ENCODE results near the gene HIPK3.

The HIPK3 gene

GRCh38 chr11:33388793-33389525 is 131.8 kb downstream of the HIPK3 start:
- no peak for DNase-seq (ENCODE audit: low read depth)
- TF ChIP-seq MYC (IDR thresholded peaks at IDR 0.05; ENCODE audit: low read depth, low read length) (no peak), CTCF (IDR thresholded peaks at IDR 0.05; ENCODE audit: low read depth, low read length) (no peak), MAX (IDR thresholded peaks at IDR 0.05; ENCODE audit: low read depth, low read length) (no peak), POLR2A (IDR thresholded peaks at IDR 0.05; ENCODE audit: extremely low read depth, insufficient read length) (no peak)
- H3K4me3 ChIP-seq (ENCODE audit: low read depth, low read length): no peak overlapping the region

DNA sequence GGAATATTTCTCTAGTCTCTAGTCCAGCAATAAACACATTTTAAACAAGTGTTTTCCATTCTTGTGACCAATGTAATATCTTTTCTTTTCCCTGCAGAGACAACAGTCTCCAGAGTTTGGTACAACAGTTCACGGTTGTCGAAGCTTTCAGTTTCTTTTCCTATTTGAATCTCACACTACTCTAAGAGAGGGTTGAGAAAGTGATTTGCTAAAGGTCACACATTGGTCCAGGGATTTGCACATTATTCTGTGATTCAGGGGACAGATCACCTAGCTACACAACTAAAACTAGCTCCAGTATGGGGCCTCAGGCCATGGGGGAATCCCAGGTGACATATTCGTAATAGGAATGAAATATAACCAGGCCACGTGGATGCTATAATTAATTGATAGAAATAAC is 132.5 kb downstream of the HIPK3 start:
- no peak overlapping the region for H3K4me3 ChIP-seq (ENCODE audit: low read depth, low read length)

DNA sequence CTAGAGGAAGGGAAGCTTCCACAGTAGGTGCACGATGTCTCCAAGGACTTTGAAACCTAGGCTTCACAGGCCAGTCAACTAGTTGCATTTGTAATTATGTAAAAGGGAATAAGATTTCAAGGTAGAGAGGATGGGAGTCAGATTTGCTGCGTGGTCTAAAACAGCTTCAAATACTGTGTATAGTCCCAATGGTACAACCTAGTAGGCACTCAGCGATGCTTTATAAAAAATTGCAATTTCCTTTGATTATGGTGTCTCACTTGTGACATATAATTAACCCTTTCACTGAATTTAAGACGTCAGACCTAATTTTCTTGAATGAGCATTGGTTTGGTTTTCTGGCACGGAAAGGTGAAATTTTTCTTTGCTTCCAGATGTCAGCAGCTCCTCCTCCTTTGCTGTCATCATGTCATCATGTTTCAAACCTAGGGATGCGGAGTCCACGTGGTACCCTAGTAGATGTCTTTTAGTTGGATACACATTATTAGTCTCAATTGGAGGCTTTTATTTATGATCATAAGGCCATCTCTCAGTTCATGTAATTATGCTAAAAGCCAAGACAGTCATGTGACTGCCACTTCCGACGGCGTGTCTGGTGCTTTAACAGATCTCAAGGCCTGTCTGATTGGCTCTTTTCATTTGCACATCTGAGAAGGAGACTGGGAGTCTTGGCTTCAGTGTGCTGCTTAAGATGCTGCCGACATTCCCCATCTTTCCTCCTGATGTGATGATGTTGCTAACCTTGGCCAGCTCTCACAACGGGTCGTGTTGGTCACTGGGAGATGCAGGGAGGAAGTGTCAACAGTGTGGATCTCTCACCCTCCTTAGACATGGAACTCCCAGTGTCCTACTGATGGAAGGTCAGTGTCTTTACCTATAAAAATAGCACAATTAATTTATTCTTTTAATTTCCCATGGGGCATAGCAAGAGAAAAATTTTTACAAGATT is 134.0 kb downstream of the HIPK3 start:
- TF ChIP-seq MAX (IDR thresholded peaks at IDR 0.05; ENCODE audit: low read depth, low read length): no peak
- TF ChIP-seq POLR2A (IDR thresholded peaks at IDR 0.05; ENCODE audit: extremely low read depth, insufficient read length): no peak

More for the DNA sequence above, 132.5 kb downstream of the HIPK3 start:
- TF ChIP-seq MYC (IDR thresholded peaks at IDR 0.05; ENCODE audit: low read depth, low read length) (no peak), POLR2A (IDR thresholded peaks at IDR 0.05; ENCODE audit: extremely low read depth, insufficient read length) (no peak), MAX (IDR thresholded peaks at IDR 0.05; ENCODE audit: low read depth, low read length) (no peak), CTCF (IDR thresholded peaks at IDR 0.05; ENCODE audit: low read depth, low read length) (no peak)
- DNase-seq (ENCODE audit: low read depth): no peak

DNA sequence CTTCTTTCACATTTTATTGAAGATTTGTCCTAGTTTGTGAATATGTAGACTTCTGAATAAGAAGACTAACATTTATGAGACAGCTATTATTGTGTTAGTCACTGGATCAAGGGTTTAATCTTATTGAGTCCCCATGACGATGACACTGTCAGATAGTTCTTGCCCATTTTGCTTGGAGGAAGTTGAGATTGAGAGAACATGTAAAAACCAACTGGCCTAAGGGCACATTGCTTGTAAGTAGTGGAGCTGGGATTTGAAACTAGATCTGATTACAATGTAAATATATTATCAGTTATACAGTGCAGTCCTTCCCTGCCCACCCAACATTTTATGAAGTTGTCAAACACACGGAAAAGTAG is 134.7 kb downstream of the HIPK3 start:
- no peak overlapping the region for H3K4me3 ChIP-seq (ENCODE audit: low read depth, low read length)
- TF ChIP-seq MYC (IDR thresholded peaks at IDR 0.05; ENCODE audit: low read depth, low read length) (no peak), POLR2A (IDR thresholded peaks at IDR 0.05; ENCODE audit: extremely low read depth, insufficient read length) (no peak), CTCF (IDR thresholded peaks at IDR 0.05; ENCODE audit: low read depth, low read length) (no peak), MAX (IDR thresholded peaks at IDR 0.05; ENCODE audit: low read depth, low read length) (no peak)
- no peak for DNase-seq (ENCODE audit: low read depth)

More for the DNA sequence above, 134.0 kb downstream of the HIPK3 start:
- no peak overlapping the region for H3K4me3 ChIP-seq (ENCODE audit: low read depth, low read length)
- DNase-seq (ENCODE audit: low read depth): no peak

DNA sequence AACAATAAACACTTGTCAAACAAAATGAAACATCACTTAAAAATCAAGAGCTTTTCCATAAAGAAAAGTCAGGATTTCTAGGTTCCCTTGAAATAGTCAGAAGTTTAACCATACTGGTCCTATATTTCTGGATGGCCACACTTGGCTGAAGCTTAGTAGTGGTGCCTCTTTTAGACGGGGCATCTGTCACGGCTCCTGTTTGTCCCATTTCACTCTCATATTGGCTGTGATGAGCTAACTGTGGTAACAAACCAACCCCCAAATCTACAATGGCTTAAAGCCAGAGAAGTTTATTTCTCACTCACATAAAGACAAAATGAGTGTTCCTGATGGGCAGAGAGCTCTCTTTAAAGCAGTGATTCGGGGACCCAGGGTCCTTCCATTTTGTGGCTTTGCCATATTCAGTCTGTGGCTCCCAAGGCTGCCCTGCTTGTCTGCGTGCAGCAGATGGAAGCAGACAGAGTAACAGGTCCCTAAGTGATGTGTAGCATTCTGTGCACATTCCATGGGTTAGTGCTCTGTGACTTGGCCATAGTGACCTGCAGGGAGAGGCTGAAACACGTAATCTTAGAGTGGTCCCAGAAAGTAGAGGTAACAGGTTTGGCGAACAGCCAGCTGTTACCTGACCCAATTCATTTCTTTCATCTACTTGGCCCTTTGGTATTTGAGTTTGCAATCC is 137.4 kb downstream of the HIPK3 start:
- no peak overlapping the region for H3K4me3 ChIP-seq (ENCODE audit: low read depth, low read length)
- no peak for TF ChIP-seq MAX (IDR thresholded peaks at IDR 0.05; ENCODE audit: low read depth, low read length)
- no peak for TF ChIP-seq MYC (IDR thresholded peaks at IDR 0.05; ENCODE audit: low read depth, low read length)
- no peak for TF ChIP-seq CTCF (IDR thresholded peaks at IDR 0.05; ENCODE audit: low read depth, low read length)
- no peak for TF ChIP-seq POLR2A (IDR thresholded peaks at IDR 0.05; ENCODE audit: extremely low read depth, insufficient read length)
- no peak for DNase-seq (ENCODE audit: low read depth)

Measured in NB4 (cell line).